Muscle of leg (tissue), 11 donors: ENCODE measurements around the gene ACSS1. TPM values are rescaled to one million over a fixed set of nuclear protein-coding genes. Genes with fewer than 3 reads are reported as not detected.
A peak's percentile ranks its signal among the peaks of the same experiment; 100 is the strongest.

Experiments
- DNase-seq: peaks from one replicate; pipeline ENCODE4 v3.0.0; 2013
- H3K27ac ChIP-seq: one replicate; pipeline ENCODE4 v1.5.1; 2013; ENCODE audit warnings: mild to moderate bottlenecking, low read length, control low read depth
- H3K27me3 ChIP-seq: one replicate; pipeline ENCODE4 v1.6.1; 2013; ENCODE audit warnings: low read length; ENCODE audit not compliant: control insufficient read depth, insufficient read depth
- H3K36me3 ChIP-seq: one replicate; pipeline ENCODE4 v1.6.1; 2013; ENCODE audit warnings: low read length; ENCODE audit not compliant: control insufficient read depth, insufficient read depth
- H3K4me1 ChIP-seq: one replicate; pipeline ENCODE4 v1.6.1; 2013; ENCODE audit warnings: low read length; ENCODE audit not compliant: control insufficient read depth, insufficient read depth
- H3K4me3 ChIP-seq: one replicate; pipeline ENCODE4 v1.5.1; 2013; ENCODE audit warnings: low read length, control low read depth
- H3K9me3 ChIP-seq: replicated peaks from 2 replicates; pipeline ENCODE4 v1.6.1; 2013; ENCODE audit warnings: low read depth, low read length; ENCODE audit not compliant: control insufficient read depth
- WGBS: methylation state at CpG from one replicate; pipeline ENCODE4 v1.1.5; 2013; ENCODE audit warnings: missing lambda C conversion rate; ENCODE audit not compliant: insufficient coverage; 5-methylcytosine and 5-hydroxymethylcytosine counted together
- polyA plus RNA-seq, 8 donors: library from polyadenylated mRNA; unstranded; fragments of 120-200 nt; gene quantifications; one replicate each; pipeline versions ENCODE4 v1.2.1 to v1.2.3, GENCODE V29; 2013; ENCODE audit warnings: inconsistent platforms in 1 of 8, low replicate concordance in 1 of 8; ENCODE audit not compliant: insufficient read length in 8 of 8, insufficient read depth in 1 of 8
- total RNA-seq: library from RNA; stranded (reverse); fragments of 120-200 nt; gene quantifications from one replicate; pipeline ENCODE4 v1.2.4, GENCODE V29; 2013

Gene ACSS1
- total and polyA plus RNA-seq, 9 donors: 10.5 to 28.9 (median 21.2) TPM

DNA sequence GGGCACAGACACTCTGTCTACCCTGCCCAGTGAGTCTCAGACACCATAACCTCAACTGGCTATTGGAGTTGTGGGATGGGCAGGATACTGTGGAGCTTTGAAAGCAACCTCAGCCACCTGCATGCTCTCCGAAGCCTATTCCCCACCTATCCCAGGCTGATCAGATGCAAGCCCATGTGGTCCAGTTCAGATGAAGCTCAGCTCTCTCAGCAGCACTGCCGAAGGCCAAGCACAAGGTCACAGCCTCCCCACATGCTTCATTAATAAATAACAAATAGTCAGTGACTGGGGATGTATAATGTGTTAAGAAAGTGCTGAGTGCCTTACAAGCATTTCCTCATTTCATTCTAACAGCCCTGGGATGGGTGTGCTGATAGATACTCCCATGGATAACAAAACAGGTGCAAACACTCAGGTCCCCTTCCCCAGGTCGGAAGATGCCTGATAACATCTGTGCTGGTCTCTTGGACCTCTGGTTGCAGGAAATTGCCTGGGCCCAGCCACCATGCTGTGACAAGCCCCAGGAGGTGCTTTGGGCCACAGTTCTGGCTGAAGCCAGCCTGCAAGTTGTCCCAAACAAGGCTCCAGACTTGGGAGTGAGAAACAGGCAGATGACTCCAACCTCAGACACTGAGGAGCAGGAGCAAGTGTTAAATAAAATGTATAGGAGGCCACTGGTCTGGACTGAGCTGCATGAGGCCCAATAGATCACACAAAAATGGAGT, 3.7 kb downstream of the ACSS1 start:
- no peak overlapping the region for H3K4me3 ChIP-seq
- H3K36me3 ChIP-seq: peaks cover 12% of the 10 kb centered on the region
- H3K4me1 ChIP-seq: peaks cover 78% of the 10 kb centered on the region
- 73% methylated on average over 1 of the region's 3 CpGs for WGBS
- H3K9me3 ChIP-seq: no peaks in the 10 kb centered on the region
- H3K27me3 ChIP-seq: no peaks in the 10 kb centered on the region
- peak overlapping the region; percentile 92 for H3K27ac ChIP-seq
- DNase-seq: no peak

DNA sequence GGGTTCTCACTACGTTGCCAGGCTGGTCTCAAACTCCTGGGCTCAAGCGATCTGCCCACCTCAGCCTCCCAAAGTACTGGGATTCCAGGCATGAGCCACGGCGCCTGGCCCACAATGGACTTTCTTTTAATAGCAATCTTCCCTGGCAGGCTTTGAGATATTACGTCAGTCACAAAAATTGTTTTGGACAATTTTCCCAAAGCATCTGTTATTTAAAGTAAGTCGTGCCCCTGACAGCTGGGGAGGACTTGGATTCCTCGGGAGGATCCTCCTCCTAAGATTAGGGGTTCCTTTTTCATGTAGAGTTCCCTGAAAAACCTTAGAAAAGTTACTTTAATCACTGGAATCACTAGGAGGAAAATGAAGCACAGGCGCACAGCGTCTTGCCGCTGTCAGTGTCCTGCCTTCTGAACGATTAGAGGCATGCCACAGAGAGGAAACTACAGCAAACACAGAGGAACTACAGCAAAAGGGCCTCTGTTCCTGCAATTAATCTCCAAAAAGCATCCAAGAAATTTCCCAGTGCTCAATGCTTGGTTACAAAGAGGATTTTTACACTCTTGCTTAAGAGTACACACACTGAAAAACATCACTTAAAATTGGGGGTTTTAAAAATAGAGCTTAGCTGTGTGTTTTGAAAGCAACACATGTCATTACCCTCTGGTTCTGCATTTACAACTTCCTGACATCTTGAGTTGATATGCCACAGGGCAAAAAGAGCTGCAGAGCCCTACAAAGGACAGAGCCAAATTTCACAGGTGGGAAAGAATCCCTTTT, 4.5 kb downstream of the ACSS1 start:
- peaks cover 76% of the 10 kb centered on the region for H3K4me1 ChIP-seq
- peaks cover 12% of the 10 kb centered on the region for H3K36me3 ChIP-seq
- peak; percentile 96 for DNase-seq
- no peak overlapping the region for H3K4me3 ChIP-seq
- H3K9me3 ChIP-seq: no peaks in the 10 kb centered on the region
- 6% methylated on average over 7 of the region's 11 CpGs for WGBS
- H3K27ac ChIP-seq: peak overlapping the region; percentile 92
- no peaks in the 10 kb centered on the region for H3K27me3 ChIP-seq

DNA sequence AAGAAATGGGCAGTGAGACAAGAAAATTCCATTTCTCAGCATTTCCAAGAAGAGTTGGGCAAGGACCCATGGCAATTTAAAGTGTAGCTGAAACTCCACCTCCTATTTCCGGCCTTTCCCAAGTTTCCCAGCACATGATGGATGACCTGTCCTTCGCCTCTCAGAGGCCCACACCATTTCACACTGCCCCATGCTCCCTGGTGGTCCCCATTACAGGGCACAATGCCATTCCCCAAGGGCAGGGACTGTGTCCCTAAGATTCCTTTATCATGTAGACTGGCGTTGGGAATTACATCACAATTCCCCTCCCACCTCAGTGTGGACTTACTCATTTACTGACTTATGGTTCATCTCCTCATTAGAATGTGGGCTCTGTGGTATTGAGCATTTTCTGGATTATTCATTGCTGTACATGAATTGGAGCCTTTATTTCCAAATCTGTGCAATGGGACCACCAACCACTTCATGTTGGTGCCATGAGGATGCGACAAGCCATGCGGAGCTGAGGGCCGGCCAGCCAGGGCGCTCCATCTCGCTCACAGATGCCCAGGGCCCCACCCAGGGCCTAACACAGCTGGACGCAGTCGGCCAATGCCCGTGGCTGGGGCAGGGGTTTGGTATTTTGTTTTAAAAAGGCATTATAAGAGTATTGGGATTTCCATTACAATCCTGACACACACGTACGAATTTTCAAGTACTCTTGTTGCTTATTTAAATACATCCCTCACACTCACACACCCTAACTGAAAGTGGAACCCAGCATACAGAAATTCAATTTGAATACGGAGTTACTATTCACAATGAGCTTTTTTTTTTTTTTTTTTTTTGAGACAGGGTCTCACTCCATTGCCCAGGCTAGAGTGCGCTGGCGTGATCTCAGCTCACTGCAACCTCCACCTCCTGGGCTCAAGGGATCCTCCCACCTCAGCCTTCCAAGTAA, 5.4 kb downstream of the ACSS1 start:
- H3K4me3 ChIP-seq: no peak overlapping the region
- peak; percentile 79 for DNase-seq
- peak overlapping the region; percentile 92 for H3K27ac ChIP-seq
- no peaks in the 10 kb centered on the region for H3K9me3 ChIP-seq
- H3K4me1 ChIP-seq: peaks cover 77% of the 10 kb centered on the region
- H3K36me3 ChIP-seq: peaks cover 18% of the 10 kb centered on the region
- no peaks in the 10 kb centered on the region for H3K27me3 ChIP-seq
- WGBS: 41% methylated on average over 2 of the region's 16 CpGs

DNA sequence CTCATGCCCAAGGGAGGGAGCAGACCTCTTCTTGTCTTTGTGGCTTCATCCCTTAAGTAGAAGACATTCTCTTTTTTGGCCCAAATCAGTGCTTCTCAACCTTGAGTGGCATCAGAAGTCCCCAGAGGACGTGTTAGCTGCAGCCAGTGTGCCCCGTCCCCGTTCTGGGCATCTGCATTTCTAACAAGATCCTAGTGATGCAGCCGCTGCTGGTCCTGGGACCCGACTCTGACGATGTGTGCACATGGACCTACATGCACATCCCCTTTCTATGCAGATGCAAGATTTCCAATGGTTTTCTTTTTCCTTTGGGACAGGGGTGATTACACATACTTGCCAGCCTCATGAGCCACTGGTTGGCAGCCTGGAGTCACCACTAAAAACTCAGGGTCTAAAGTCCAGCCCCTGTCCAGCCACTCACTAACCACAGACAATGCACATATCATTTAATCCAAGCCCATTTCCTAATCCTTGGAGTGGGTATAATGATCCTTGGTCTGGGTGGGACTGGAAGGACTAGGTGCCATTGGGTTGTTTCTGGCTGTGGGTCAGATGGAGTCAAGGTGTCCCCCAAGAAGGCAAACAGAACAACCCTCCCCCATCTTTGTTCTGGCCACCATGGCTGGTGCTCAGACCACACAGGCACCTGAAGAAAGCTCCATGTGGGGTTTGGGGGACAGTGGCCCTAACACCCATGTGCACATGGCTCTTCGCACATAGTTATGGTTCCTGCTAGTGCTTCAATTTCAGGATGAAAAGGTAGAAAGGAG, 6.4 kb downstream of the ACSS1 start:
- H3K9me3 ChIP-seq: no peaks in the 10 kb centered on the region
- DNase-seq: no peak
- peaks cover 28% of the 10 kb centered on the region for H3K36me3 ChIP-seq
- 91% methylated on average over 7 of the region's 7 CpGs for WGBS
- no peaks in the 10 kb centered on the region for H3K27me3 ChIP-seq
- peak overlapping the region; percentile 15 for H3K27ac ChIP-seq
- H3K4me3 ChIP-seq: no peak overlapping the region
- H3K4me1 ChIP-seq: peaks cover 79% of the 10 kb centered on the region

DNA sequence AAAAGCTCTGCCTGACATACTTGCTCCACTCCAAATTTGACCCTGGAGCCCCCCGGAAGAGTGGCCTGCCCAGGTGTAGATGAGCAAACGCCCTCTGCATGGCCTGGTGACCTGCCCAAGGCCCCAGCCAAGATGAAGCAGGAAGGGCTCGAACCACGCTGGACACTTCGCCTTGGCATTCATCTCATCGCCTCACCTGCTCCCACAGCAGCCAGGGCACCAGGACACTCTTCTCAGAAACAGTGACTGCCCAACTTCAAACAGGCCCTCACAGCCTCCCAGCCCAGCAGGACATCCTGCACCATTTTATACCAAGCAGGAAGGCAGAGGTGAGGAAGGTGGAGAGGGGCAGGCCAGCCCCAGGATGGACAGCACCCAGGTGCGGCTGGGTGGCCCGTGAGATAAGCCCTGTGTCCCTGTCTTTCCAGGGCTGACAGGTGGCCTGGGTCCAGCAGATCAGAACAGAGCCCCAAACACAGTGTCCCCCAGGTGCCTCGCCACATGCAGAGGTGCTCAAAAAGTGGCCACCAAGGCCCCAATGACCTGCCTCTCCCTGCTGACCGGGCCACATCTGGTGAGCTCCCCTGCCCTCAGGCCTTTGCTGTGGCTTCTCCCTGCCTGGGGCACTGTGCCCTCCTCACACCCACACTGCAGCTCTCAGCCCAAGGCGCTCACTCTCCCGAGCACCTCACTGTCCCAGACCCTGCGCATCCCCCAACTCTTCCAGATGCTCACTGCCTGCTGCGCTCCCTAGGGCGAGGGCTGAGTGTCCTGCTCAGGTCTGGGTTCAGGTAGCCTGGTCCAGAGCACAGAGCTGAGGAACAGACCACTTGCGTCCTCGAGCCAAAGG, 7.2 kb downstream of the ACSS1 start:
- Histone ChIP-seq H3K27me3 (no peaks in the 10 kb centered on the region), H3K27ac (no peak overlapping the region), H3K4me1 (peaks cover 71% of the 10 kb centered on the region), H3K4me3 (no peak overlapping the region), H3K36me3 (peaks cover 30% of the 10 kb centered on the region), H3K9me3 (no peaks in the 10 kb centered on the region)
- DNase-seq: no peak
- 88% methylated on average over 17 of the region's 17 CpGs for WGBS

DNA sequence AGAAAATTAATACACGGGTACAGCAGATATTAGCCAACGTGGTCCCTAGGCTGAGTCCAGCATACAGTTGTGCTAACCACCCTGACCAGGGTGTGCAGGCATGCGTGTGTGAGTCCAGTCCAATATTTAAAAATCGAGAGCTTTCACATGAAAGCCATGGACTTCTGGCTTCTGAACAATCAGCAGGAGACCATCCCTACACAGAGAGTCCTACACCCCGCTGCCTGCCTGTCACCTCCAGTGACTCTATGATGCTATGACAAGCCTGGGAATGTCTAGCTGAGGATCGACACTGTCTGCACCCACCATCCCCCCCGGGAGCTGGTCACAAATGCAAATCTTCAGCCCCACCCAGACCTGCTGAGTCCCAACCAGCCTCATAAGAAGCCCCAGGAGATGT, 7.9 kb downstream of the ACSS1 start:
- H3K27me3 ChIP-seq: no peaks in the 10 kb centered on the region
- DNase-seq: no peak
- H3K27ac ChIP-seq: no peak overlapping the region
- H3K4me1 ChIP-seq: peaks cover 70% of the 10 kb centered on the region
- WGBS: 55% methylated on average over 7 of the region's 7 CpGs
- H3K36me3 ChIP-seq: peaks cover 29% of the 10 kb centered on the region
- H3K4me3 ChIP-seq: no peak overlapping the region
- no peaks in the 10 kb centered on the region for H3K9me3 ChIP-seq

DNA sequence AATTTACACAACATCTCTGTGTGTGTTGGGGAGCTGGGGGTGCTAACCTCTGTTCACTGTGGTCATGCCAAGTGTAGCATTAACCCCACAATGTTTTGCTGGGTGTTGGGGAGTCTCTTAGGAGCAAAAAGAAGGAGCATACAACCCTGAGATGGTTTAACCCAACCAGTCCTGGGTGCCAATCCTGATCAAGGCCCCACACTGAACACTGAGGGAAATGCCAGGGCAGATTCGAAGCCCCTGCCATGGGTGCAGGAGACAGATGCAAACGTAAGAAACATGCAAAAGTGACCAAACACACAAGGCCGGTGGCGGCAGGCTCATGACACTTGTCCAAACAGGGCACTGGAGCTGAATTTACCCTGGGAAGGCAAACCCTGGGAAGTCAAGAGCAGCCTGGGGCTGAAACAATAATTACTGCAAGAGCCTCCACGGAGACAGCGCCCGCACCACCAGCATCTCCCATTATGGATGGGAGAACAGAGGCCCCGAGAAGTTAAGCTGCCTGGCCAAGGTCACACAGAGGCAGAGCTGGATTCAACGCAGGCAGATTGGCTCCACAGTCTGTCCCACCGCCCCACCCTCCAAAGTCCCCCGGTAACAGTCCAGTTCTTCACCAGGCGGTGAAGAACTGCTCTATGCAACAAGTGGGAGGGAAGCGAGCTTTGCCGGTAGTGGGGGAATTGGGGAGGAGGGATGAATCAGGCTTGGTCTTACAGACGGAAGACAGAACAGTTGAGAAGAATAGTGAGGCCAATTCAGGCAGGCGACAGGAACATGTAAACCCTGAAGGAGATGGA, 8.5 kb downstream of the ACSS1 start:
- H3K27ac ChIP-seq: no peak overlapping the region
- 68% methylated on average over 11 of the region's 16 CpGs for WGBS

DNA sequence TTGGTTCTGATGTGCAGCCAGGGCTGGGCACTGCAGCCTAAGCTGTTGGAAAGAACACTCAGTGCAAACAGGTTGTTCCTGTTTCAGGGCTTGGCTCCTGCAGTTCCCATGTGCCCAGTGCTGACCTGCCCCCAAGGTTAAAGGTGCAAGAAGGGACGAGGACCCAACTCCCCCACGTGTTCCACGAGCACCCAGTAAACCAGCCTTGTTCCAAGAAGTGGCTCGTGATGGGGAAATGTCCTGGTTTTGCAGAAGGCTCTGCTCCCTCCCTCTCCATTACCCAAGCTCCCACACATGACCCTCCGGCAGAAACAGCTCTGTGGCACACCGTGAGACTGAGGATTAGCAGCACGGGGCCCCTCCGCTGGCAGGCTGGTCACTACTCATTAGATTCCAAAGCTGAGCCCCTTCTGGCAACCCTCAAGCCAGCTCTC, 9.4 kb downstream of the ACSS1 start:
- H3K4me3 ChIP-seq: no peak overlapping the region
- no peak overlapping the region for H3K27ac ChIP-seq
- no peaks in the 10 kb centered on the region for H3K9me3 ChIP-seq
- DNase-seq: no peak
- H3K27me3 ChIP-seq: no peaks in the 10 kb centered on the region
- H3K36me3 ChIP-seq: peaks cover 29% of the 10 kb centered on the region
- 72% methylated on average over 7 of the region's 8 CpGs for WGBS
- H3K4me1 ChIP-seq: peaks cover 69% of the 10 kb centered on the region

More for the DNA sequence above, 8.5 kb downstream of the ACSS1 start:
- H3K27me3 ChIP-seq: no peaks in the 10 kb centered on the region
- H3K4me3 ChIP-seq: no peak overlapping the region
- peaks cover 29% of the 10 kb centered on the region for H3K36me3 ChIP-seq
- no peaks in the 10 kb centered on the region for H3K9me3 ChIP-seq
- peaks cover 70% of the 10 kb centered on the region for H3K4me1 ChIP-seq
- no peak for DNase-seq
